NCI-H2029 treated with DMSO at 0.1 percent for 48 hours (cell line): Measurements from ENCODE around the gene PRMT5.
A peak's percentile ranks its signal among the peaks of the same experiment; 100 is the strongest.

ENCODE experiments used
- DNase-seq: peaks from one replicate; lab custom pipeline; 2025; lab: John Stamatoyannopoulos, UW

Gene PRMT5

GRCh38 chr14:22897357-22897756 is 31.8 kb downstream of the PRMT5 start:
- no peak for DNase-seq

- DNase-seq: no peak
Measured at GRCh38 chr14:22896760-22897159, 32.4 kb downstream of the PRMT5 start.

DNA sequence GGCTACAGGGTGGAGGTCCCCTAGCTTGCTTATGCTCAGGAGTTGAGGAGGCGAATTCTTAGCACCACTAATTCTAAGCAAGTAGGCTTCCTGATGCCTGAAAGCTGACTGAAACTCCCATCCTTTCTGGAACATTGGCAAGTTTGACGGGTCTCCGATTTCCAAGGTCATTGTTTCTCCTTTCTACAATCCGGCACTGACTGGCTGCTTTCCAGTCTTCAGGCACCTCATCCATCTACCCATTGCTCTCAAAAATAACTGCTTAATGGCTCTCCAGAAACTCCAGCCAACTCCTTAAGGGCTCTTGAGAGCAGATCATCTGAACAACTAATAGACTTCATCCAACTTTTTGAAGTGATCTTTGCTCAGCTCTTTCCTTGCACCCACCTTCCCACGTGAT is 32.8 kb downstream of the PRMT5 start:
- no peak for DNase-seq

GRCh38 chr14:22895402-22895801 is 33.8 kb downstream of the PRMT5 start:
- DNase-seq: no peak

DNA sequence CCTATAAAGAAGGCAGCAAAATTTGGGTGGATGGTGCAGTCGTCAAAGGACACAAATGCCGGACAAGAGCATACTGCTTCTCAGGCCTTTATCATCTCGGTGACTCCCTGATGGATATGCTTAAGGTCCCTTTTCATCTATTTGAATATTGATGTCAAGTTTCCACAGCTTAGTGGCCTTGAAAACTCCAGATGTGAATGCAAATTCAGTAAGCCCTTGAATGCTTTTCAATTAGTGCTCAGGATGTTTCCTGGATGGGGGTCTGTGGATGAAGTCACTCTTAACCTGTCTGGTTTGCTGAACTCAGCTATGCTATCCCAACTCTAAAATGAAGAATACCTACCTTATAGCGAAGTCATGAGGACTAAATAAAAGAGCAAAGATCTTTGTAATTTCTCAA is 35.5 kb downstream of the PRMT5 start:
- DNase-seq: no peak

DNA sequence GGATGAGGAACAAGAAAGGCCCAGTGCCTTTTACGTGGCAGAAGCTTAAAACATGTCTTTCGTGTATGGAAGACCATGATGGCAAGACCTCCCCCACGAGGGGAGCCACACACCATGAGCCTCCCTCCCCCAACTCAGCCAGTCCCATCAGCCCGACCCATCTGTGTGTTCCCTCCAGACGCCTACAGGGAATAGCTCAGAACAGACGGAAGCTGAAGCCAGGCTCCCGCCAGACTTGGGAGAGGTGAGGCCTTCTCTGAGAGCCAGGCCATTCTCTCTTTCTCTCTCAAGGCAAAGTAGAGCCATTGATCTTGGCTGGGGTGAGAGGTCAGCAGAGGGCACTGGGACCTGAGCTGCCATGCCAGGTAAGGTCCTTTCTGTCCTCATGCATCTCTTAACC is 36.7 kb downstream of the PRMT5 start:
- no peak for DNase-seq

DNA sequence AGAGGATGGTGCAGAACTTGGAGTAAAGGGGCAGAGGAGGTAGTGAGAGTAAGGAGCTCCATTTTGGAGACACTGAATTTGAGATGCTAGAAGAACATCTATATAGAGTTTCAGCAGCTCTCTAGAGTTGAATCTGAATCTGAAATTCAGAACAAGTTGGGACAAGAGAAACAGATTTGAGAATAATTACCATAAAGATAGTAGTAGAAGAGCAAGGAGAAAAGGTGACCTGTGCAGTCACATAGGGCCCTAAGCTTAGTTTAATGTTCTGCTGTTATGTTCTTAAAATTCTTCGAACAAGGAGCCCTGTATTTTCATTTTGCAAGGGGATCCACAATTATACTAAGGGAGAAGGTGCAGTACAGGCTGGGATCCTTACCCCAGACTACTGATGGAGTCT is 38.8 kb downstream of the PRMT5 start:
- DNase-seq: no peak

DNA sequence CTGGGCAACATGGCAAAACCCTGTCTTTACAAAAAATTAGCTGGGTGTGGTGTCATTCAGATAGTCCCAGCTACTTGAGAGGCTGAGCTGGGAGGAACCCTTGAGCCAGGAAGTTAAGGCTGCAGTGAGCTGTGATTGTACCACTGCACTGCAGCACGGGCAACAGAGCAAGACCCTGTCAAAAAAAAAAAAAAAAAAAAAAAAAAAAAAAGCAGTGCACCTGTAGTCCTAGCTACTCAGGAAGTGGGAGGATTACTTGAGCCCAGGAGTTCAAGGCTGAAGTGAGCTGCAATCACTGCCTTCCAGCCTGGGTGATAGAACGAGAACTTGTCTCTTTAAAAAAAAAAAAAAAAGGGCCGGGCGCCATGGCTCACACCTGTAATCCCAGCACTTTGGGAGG is 40.5 kb downstream of the PRMT5 start:
- DNase-seq: no peak

- DNase-seq: no peak
Measured at GRCh38 chr14:22887990-22888378, 41.2 kb downstream of the PRMT5 start.

- DNase-seq: peak; percentile 100
Measured at GRCh38 chr14:22887260-22887989, 41.8 kb downstream of the PRMT5 start.

- DNase-seq: peak; percentile 97
Measured at GRCh38 chr14:22886500-22887259, 42.5 kb downstream of the PRMT5 start.

DNA sequence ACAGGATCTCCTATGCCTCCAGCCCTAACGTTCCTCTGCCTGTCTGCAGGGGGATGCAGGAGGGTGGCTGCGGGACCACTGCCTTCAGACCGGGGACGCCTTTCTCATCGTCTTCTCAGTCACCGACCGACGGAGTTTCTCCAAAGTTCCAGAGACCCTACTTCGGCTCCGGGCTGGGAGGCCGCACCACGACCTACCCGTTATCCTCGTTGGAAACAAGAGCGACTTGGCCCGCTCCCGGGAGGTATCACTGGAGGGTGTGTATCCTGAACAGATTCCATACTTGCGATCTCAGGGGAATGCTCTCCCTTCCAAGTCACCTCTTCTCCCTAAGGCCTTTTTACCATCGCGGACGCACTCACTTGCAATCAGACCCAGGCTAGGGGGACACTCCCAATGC is 43.2 kb downstream of the PRMT5 start:
- no peak for DNase-seq

GRCh38 chr14:22884738-22885523 is 44.2 kb downstream of the PRMT5 start:
- DNase-seq: no peak

- no peak for DNase-seq
Measured at GRCh38 chr14:22884076-22884737, 45.0 kb downstream of the PRMT5 start.

- peak; percentile 92 for DNase-seq
Measured at GRCh38 chr14:22883173-22883976, 45.8 kb downstream of the PRMT5 start, which contains the start of gene REM2. Gene REM2, plus strand, starts transcription at chr14:22883222. Its CDS starts 66 bp downstream, at chr14:22883288.

DNA sequence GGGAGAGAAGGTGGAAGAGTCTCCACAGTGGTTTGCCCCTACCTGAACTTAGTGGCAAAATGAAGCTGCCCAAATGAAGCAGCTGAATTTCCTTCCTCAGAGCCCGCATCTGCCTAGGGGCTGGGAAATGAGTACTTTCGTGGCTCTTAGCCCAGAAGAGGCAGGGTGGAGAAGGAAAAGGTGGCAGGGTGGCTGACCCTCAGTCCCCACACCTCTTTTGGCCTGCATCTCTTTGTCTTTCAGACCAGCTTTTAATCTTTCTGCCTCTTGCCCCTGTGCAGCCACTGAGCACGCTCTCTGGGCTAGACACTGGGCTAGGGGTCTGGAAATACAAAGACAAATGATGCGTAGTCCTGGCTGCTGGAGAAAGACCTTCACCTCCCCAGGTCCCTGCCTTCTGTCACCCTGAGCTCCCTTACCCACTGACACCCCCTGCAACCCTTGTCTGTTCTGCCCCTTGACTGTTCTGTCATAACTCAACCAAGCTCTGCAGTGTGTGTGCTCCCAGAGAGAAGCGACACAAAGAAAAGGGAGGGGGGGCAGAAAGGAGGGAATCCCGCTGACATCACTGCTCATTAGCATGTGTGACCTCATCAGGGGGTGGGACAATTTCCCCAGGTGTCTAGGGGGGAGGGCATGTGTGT is 46.5 kb downstream of the PRMT5 start:
- peak; percentile 98 for DNase-seq

DNA sequence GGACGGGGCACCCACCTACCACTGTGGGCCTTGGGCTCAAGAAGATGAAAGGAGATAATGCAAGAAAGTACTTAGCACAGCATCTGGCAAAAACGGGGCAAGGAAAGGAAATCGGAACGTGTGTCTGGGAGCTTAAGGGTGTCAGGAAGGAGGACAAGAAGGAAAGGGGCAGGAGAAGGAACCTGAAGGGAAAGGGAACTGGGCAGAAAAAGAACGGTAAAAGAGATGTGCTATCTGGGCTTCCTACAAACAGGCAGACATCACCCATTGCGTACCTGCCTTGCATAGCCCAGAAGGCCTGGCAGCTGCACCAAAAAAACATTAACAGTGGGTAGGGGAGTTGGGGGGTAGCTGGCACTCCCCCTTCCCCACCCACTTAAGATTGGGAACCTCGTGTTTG is 47.1 kb downstream of the PRMT5 start:
- no peak for DNase-seq

DNA sequence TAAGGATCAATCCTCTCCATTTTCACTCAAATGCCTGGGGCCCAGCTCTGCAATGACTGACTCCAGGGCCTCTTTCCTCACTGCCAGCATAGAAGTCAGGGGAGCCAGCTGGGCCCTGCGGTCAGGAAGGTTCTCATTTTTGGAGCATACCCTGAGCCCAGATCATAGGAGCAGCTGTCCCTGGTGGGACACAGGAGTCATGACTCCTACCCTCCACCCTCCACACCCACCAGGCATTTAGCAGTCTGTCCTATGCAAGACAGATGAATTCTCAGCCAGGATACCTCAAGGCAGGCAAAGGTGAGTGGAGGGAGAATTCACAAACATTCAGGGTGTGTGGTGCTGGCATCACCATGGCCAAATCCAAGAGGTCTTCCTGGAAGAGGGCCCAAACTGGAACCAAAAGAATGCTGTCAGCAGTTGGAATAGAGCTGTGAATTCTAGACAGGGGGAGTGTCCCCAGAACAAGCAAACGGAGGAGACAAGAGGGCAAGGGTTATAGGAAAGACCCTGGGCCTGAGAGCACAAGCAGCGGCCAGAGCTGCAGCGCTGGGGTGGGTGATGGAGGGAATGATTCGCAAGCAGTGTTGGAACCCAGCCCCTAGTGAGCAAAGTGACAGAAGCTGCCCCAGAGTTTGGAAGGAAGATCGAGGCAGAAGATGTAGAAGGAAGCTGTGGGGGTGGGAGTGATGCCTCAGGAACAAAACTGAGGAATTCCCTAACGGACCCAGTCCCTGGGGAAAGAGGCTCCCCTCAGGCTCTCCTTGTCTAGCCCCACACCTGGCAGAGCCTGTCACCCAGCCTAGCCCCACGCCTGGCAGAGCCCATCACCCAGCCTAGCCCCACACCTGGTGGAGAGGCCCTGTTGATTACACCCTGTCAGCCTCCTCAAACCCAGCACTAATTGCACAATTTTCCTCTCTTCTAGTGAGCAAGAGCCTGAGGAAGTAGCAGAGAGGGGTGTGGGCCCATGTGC is 50.6 kb downstream of the PRMT5 start:
- no peak for DNase-seq

DNA sequence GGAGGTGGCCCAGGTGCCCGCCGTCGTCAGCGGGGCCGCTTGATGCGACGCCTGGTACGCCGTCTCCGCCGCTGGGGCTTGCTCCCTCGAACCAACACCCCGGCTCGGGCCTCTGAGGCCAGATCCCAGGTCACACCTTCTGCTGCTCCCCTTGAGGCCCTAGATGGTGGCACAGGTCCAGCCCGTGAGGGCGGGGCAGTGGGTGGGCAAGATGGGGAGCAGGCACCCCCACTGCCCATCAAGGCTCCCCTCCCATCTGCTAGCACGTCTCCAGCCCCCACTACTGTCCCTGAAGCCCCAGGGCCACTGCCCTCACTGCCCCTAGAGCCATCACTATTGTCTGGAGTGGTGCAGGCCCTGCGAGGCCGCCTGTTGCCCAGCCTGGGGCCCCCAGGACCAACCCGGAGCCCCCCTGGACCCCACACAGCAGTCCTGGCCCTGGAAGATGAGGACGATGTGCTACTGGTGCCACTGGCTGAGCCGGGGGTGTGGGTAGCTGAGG is 52.1 kb downstream of the PRMT5 start:
- DNase-seq: no peak
